Activated T-helper 1 cell treated with anti-CD3 and anti-CD28 coated beads, Interleukin-2, amount 50 U/mL, for 16 hours (primary cell): ENCODE data around the gene TLE2.
"Not testable (repeated sequence)": the region's sequence is repeated elsewhere in the genome, so short reads cannot be mapped to it uniquely, and the experiment has no call there.

Experiments used
- DNase-seq, 2 donors: peaks; one replicate each; pipeline ENCODE4 v3.0.0-alpha.2; 2020; ENCODE audit warnings: low read depth in 1 of 2, low spot score in 1 of 2

TLE2 gene

DNA sequence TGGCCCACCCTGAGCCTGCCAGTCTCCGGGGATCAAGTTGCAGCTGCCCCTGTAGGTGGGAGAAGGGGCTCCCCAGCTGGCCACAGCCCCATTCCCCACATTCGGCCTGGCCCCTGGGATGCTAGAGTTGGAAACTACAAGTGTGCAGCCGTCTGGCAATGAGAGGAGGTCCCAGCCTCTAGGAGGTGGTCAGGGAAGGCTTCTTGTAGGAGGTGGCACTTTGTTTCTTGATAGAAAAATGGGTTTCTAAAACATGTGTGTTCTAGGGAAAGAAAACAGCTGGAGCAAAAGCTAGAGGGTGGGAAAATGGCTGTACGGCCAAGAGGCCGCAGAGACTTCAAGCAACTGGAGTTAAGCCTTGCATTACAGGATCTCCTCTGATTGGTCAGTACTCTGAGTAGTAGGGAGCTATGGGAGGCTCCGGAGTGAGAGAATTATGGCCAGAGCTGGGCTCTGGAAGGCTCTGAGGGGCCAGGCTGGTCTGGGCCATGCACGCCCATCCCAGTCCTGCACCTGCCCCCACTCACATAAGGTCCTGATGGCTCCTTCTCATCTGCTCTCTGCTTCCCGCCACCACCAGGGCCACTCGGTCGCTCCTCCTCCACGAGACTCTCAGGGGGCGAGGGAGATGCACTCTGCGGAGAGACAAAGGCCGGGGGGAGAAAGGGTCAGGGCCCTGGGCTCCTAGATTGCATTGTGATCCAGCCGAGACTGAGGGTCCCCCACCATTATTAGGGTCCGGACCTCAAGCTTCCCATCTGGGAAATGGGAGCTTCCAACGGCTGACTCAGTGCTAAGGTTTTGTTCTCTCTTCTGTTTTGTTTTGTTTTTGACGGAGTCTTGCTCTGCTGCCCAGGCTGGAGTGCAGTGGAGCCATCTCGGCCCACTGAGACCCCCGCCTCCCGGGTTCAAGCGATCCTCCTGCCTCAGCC is 13.7 kb downstream of the TLE2 start:
- no peak for DNase-seq

DNA sequence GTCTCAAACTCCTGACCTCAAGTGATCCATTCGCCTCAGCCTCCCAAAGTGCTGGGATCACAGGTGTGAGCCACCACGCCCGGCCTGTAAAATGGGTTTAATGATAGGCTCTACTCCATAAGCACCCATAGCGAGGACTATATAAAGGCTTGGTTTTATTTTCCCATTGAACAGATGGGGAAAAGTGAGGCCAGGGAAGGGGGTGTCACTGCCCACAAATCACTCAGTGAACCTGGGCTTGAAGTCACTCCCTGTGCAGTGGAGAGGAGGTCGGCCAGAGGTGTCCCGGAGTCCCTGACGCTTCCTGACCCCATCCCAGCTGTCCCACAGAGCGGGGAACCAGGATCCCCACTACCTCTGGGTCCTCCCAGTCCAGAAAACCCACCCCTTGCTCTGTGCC is 14.9 kb downstream of the TLE2 start:
- DNase-seq = no peak

DNA sequence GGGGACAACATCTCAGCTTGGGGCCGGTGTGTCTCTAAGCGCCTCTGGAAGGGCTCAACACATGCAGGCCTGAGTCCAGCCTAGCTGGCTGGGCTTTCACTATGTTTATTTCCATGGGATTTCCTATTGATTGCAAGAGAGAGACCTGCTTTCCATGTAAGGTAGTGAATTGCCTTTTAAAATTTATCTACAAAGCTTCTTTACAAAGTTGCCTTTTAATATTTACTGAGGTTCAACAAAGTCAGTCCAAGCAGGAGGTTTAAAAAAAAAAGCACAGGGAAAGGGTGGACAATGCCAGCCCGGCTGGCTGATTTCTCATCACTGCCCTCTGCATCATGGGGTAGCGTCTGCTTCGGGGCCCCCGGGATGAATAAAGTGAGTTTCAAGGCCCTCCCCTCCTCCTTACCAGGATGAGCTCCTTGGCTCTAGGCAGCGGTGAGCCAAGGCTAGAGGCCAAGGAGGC is 15.8 kb downstream of the TLE2 start:
- no peak for DNase-seq

DNA sequence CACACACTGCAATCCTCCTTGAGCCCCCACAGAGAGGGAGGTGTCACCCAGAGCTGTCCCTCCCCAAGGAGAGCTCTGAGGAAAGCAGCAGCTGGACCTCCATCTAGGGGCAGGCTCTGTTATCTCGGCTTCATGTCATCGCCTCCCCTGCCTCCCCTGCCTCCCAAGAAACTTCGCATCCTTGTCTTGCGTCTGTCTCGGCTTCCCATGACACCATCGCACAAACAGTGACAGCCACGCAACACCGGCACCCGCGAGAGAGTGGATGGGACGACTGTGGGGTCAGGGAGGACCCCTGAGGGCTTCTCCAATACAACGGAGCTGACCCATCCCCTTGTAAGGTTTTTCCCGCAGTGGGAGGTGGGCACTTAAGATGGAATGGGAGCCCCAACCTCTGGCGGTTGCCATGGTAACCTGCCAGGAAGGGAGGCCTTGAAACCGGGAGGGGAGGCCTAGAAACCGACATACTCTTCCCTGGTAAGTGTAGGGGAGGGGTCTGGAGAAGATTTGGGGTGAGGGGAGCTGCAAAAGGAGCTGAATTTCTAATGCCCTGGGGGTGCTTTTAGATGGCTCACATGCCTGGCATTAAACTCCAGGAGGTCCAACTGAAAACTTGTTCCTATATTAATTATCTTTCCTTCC is 16.3 kb downstream of the TLE2 start:
- no peak for DNase-seq

DNA sequence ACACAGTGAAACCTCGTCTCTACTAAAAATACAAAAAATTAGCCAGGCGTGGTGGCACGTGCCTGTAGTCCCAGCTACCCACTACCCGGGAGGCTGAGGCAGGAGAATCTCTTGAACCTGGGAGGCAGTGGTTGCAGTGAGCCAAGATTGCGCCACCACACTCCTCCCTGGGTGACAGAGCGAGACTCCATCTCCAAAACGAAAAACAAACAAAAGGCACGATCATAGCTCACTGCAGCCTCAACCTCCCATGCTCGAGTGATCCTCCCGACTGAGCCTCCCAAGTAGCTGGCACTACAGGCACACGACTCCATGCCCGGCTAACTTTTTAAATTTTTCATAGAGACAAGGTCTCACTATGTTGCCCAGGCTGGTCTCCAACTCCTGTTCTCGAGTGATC is 17.0 kb downstream of the TLE2 start:
- not testable (repeated sequence) for DNase-seq

DNA sequence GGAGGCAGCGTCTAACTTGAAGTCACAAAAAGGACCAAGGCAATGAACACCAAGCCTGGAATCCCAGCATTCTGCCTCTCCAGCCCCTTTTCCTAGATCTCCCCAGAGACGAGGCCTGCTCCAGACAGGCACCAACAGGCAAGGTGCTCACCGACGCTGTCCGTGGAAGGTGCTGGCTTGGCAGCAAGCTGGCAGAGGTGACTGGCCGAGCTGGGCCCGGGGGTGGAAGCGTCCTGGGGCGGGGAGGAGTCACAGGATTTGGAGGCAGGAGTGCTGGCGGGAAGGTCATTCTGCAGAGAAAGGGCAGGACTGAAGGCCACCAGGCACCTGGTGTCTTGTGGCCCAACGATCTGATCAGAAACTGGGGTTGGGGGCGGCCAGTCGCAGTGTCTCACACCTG is 18.2 kb downstream of the TLE2 start:
- DNase-seq = no peak

DNA sequence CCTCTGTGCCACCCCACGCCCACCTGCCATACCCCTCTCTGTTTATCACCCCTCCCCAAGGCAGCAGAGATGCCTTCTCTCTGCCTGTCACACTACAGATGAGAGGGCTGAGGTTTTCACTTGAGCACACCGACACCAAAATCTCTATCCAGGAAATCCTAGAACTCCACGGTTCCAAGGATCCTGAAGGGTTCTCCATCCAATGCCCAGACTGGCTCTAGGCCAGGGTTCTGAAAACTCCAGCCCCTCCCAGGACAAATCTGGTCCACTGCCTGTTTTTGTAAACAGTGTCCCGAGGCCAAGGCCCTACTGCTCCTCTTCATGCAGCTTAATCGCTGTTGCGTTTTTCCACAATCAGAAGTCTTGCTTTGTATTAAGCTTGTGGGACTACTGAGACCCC is 20.1 kb downstream of the TLE2 start:
- no peak for DNase-seq

DNA sequence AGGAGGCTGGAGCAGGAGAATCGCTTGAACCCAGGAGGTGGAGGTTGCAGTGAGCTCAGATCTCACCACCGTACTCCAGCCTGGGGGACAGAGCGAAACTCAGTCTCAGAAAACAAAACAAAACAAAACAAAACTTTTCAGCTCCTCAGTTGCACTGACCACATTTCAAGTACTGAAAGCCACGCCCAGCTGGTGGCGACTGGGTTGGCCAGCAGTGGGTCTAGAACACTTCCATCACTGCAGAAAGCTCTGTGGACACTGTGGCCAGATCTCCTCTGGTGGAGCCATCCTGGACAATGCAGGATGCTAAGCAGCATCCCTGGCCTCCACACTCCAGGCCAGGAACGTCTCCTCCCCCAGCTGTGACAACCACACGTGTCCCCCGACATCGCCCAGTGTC is 21.1 kb downstream of the TLE2 start:
- no peak for DNase-seq

DNA sequence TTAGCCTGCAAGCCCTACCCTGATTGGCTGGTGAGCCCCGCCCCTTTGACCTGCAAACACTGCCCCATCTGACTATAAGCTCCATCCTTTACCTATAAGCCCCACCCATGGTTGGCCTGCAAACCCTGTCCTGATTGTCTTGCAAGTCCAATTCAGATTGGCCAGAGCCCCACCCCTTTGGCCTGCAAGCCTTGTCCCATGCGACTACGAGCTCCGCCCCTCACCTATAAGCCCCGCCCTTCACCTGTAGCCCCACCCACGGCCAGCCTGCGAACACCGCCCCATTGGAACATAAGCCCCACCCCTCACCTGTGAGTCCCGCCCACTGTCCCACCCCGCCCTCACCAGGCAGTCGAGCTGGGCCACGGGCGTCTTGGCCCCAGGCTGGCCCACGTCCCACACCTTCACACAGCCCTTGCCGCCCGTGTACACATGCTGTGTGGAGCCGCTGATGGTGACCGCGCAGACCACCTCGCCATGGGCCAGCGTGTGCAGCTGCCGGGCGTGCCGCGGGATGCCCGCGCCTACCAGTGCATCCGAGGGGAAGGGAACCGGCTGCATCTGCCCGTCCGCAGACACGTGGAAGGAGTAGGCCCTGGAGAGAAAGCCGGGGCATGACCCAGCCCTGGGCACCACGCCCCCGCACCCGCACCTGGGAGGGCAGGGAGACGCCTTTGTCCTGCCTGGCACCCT is 22.9 kb downstream of the TLE2 start:
- no peak for DNase-seq

DNA sequence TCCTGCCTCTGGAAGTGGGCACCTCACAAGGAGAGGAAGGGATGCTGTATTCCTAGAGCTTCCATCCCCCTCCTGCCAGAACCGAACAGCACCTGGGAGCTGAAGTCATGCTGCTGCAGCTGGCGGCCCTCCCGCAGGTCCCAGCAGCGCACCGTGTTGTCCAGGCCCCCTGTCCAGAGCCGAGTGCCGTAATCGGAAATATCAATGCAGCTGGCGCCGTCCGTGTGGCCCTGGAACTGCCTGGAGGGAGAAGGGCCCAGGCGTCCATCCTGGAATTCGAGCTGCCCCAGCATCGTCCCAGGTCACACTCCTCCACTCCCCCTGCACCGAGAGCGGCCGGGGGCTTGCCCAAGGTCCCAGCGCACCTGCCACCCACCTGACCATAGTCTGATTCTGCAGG is 23.7 kb downstream of the TLE2 start:
- DNase-seq = no peak

DNA sequence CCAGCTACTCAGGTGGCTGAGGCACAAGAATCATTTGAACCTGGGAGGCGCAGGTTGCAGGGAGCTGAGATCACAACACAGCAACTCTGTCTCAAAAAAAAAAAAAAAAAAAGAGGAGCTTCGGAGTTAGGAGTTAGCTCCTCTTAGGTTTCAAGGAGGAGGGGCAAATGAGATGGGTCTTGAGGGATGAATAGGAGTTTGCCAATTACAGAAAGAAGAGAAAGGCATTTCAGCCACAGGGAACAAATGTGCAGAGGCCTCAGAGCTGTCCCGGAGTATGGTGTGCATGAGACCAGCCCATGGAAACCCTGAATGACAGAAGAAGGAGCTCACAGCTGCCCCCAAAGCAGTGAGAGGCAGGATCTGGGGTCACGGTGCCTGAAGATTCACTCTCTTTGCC is 24.6 kb downstream of the TLE2 start:
- DNase-seq = no peak

DNA sequence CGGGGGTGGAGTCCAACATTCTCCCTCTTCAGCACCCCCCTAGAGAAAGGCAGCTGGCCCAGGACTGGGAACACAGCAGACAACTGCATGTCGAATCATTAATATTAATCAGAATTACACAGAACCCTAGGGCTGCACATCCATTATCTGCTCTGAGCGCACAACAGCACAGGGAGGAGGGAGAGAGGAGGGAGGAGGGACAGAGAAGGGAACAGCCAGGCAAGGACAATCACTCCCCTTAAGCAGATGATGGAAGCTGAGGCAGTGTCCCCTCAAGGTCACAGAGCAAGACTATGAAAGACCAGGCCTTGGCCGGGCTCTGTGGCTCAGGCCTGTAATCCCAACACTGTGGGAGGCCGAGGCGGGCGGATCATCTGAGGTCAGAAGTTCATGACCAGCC is 26.0 kb downstream of the TLE2 start:
- DNase-seq = no peak

DNA sequence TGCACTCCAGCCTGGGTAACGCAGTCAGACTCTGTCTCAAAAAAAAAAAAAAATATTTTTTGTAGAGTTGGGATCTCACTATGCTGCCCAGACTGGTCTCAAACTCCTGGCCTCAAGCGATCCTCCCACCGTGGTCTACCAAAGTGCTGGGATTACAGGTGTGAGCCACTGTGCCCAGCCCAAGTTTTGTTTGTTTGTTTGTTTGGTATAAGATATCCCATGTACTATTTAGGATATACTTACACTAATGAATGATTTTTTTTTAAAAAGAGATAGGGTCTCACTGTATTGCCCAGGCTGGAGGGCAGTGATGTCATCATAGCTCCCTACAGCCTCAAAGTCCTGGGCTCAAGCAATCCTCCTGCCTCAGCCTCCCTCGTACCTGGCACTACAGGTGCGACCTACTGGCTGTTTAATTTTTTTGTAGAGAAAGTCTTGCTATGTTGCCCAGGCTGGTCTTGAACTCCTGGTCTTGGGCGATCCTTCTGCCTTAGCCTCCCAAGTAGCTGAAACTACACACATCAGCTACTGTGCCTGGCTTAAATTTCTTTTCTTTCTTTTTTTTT is 27.8 kb downstream of the TLE2 start:
- no peak for DNase-seq

DNA sequence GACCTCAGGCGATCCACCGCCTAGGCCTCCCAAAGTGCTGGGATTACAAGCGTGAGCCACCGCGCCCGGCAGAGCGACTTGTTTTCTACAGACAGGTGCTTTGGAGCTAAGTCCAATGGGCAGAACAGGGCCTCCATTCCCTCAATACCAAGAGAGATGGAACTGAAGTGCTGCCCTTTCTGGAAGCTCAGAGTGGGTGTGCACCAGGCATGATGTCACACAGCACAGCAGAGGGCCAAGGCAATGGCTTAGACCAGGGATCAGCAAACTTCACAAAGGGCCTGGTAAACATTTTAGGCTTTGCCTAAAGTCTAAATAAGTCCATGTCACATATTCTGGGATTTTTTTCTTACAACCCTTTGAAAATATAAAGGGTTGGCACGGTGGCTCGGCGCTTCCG is 30.4 kb downstream of the TLE2 start:
- no peak for DNase-seq

DNA sequence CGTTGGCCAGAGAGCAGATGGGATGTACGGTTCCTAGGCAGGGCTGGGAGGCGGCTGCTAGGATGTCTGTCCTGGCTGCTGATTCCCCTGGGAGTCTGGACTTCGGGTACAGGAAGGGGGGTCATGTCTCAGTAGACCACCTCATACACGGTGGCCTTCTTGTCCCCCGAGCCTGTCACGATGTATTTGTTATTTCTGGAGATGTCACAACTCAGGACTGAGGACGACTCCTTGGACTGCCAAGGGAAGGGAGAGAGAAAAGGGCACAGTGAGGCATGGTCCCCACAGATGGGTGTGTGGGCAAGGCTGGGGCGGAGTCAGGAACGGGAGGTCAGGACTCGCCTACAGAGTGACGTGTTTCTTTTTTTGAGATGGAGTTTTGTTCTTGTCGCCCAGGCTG is 31.4 kb downstream of the TLE2 start:
- no peak for DNase-seq

DNA sequence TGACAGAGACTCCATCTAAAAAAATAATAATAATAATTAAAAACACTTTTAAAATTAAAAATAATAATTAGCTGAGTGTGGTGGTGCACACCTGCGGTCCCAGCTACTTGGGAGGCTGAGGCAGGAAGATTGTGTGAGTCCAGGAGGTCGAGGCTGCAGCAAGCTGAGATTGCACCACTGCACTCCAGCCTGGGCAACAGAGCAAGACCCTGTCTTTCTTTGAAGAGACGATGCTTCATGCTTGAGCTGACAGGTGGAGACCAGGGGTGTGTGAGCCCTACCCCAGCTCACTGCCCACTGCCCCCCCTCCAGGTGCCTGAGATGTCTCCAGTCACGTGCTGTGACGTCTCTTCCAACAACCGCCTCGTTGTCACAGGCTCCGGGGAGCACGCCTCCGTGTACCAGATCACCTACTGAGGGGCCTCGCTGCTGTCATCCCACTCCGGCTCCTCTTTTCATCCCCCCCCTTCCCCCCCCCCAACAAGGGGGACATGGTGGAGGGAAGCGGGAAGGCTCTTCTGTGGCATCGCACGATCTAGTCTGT is 34.4 kb downstream of the TLE2 start:
- no peak for DNase-seq

DNA sequence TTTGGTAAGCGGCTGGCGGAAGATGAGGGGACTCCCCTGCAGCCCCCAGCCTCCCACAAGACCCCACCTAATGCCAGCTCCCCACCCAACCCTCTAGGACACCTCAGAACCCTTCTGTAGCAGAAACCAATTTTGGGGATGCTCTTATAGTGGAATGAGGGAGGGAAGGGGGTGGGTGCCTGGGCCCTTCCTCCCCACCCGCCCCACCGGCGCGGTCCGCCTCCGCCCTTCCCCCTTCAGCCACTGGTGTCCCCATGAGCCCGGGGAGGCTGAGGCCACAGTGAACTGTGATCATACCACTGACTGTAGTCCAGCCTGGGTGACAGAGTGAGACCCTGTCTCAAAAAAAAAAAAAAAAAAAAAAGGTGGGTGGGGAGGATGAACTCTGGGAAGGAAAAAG is 35.5 kb downstream of the TLE2 start:
- DNase-seq = no peak

DNA sequence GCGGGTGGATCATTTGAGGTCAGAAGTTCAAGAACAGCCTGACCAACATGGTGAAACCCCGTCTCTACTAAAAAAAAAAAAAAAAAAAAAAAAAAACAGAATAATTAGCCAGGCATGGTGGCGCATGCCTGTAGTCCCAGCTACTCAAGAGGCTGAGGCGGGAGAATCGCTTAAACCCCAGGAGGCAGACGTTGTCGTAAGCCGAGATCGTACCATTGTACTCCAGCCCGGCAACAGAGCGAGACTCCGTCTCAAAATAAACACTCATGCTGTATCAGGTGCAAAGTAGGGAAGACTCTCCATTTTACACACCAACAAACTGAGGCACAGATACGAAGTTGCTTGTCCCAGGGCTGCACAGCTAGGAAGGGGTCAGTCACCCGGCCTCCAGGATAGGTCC is 36.1 kb downstream of the TLE2 start:
- no peak for DNase-seq

DNA sequence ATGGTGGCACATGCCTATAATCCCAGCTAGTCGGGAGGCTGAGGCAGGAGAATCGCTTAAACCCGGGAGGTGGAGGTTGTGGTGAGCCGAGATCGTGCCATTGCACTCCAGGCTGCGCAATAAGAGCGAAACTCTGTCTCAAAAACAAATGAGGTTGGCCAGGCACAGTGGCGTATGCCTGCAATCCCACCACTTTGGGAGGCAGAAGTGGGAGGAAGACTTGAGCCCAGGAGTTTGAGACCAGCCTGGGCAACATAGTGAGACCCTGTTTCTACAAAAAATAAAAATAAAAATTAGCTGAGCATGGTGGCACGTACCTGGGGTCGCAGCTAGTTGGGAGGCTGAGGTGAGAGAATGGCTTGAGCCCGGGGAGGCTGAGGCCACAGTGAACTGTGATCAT is 36.7 kb downstream of the TLE2 start:
- not testable (repeated sequence) for DNase-seq

DNA sequence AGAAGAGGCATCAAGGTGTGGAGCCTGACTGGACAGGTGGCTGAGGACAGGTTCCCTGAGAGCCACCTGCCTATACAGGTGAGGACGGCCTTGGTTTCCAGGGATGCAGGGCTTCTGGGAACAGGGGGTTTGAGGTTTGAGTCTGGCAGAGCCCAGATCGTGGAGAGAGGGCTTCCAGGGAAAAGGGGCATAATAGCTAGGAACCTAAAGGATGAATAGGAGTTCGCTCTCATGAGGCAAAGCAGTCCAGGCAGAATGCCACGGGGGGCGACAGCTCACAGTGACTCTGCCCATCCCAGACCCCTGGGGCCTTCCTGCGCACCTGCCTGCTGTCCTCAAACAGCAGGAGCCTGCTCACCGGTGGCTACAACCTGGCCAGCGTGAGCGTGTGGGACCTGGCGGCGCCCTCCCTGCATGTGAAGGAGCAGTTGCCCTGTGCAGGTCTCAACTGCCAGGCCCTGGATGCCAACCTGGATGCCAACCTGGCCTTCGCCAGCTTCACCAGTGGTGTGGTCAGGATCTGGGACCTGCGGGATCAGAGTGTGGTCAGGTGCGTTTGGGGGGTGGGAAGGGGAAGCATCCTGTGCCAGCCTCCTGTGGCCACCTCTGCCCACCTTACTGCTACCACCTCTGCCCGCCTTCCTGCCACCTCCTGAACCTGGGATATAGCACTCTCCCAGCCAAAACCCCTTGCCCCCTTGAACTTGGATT is 39.7 kb downstream of the TLE2 start:
- no peak for DNase-seq

DNA sequence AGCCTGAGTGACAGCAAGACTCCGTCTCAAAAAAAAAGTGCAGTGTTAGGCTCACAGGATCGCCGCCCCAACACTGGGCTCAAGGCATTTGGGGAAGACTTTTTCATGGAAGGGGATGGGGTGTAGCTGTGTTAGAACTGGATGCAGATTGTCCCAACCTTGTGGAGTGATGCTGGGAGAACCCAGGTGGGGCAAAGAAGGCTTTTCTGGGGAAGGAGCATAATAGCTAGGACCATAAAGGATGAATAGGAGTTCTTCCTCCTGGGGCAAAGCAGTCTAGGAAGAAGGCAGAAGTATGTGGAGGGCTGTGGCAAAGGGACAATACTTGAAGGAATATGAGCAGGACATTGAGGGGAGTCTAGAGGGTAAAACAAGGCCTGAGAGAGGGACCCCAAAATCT is 40.5 kb downstream of the TLE2 start:
- DNase-seq = no peak
